ENCODE results near the gene TALDO1.
"Not testable (repeated sequence)": the region's sequence is repeated elsewhere in the genome, so short reads cannot be mapped to it uniquely, and the experiment has no call there.

The TALDO1 gene

GRCh38 chr11:719214-720016, 27.8 kb upstream of the TALDO1 start:
- no peak for DNase-seq (ENCODE audit: low spot score)

- no peak for DNase-seq (ENCODE audit: low spot score)
Observed at GRCh38 chr11:720017-720641, 27.1 kb upstream of the TALDO1 start.

GRCh38 chr11:720642-721246, 26.5 kb upstream of the TALDO1 start:
- no peak for DNase-seq (ENCODE audit: low spot score)

GRCh38 chr11:721247-721740, 26.0 kb upstream of the TALDO1 start:
- no peak for DNase-seq (ENCODE audit: low spot score)

GRCh38 chr11:721741-722345, 25.4 kb upstream of the TALDO1 start:
- no peak for DNase-seq (ENCODE audit: low spot score)

GRCh38 chr11:722346-722811, 24.9 kb upstream of the TALDO1 start:
- DNase-seq (ENCODE audit: low spot score) = no peak

- peak; percentile 62 for DNase-seq (ENCODE audit: low spot score)
Observed at GRCh38 chr11:723120-723883, 24.0 kb upstream of the TALDO1 start.

- no peak for DNase-seq (ENCODE audit: low spot score)
Observed at GRCh38 chr11:724049-724777, 23.1 kb upstream of the TALDO1 start.

GRCh38 chr11:724778-725386, 22.4 kb upstream of the TALDO1 start:
- DNase-seq (ENCODE audit: low spot score) = no peak

GRCh38 chr11:725624-726202, 21.6 kb upstream of the TALDO1 start:
- DNase-seq (ENCODE audit: low spot score) = no peak

- DNase-seq (ENCODE audit: low spot score) = no peak
Observed at GRCh38 chr11:726278-727220, 20.7 kb upstream of the TALDO1 start.

- no peak for DNase-seq (ENCODE audit: low spot score)
Observed at GRCh38 chr11:727281-727701, 20.0 kb upstream of the TALDO1 start.

- peak; percentile 74 for DNase-seq (ENCODE audit: low spot score)
Observed at GRCh38 chr11:727859-728748, 19.2 kb upstream of the TALDO1 start.

- no peak for DNase-seq (ENCODE audit: low spot score)
Observed at GRCh38 chr11:728901-729491, 18.3 kb upstream of the TALDO1 start.

GRCh38 chr11:729492-730074, 17.7 kb upstream of the TALDO1 start:
- DNase-seq (ENCODE audit: low spot score) = peak; percentile 94

- no peak for DNase-seq (ENCODE audit: low spot score)
Observed at GRCh38 chr11:733072-733471, 14.2 kb upstream of the TALDO1 start.

- DNase-seq (ENCODE audit: low spot score) = not testable (repeated sequence)
Observed at GRCh38 chr11:734541-734940, 12.7 kb upstream of the TALDO1 start.

All from pons (tissue), 1 donor.